NCI-H1436 treated with DMSO at 0.1 percent for 48 hours (cell line): ENCODE measurements around the gene CACNG7.

Experiments used
- DNase-seq: peaks from one replicate; lab custom pipeline; 2025; lab: John Stamatoyannopoulos, UW

Gene CACNG7

DNA sequence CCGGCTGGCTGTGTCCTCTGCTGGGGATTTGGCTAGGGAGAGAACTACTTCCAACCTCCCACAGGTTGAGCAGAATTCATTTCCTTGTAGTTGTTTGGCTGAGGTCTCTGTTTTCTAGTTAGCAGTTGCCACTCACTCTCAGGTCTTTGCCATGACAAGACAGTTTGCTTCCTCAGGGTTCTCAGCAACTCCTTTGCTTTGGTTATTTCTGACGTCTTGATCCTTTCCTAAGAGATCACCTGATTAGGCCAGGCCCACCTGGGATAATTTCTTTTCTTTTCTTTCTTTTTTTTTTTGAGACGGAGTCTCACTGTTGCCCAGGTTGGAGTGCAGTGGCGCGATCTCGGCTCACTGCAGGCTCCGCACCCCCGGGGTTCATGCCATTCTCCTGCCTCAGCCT, 44.3 kb downstream of the CACNG7 start:
- DNase-seq = no peak

GRCh38 chr19:53957448-53958167, 48.5 kb downstream of the CACNG7 start:
- DNase-seq = no peak

GRCh38 chr19:53958168-53958571, 49.1 kb downstream of the CACNG7 start:
- DNase-seq = no peak

- no peak for DNase-seq
These were observed 50.0 kb downstream of the CACNG7 start for GRCh38 chr19:53958823-53959757.

DNA sequence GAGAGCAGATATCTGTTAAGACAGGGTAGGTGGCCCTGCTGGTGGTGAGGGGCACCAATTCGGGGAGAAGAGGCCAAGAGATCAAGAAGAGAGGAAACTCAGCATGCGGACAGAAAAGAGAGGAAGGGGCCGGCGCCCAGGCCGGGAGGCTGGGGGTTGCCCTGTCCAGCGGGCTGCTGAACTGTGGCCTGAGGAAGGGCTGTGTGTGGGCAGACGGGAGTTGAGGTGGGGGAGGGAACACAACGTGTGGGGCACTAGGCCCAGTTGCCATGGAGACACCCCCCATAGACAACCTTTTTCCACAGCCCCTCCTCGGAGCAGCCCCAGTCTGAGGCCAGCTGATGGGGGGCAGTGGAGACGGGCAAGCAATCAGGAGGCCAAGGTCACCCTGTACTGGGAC, 51.1 kb downstream of the CACNG7 start:
- DNase-seq = no peak

DNA sequence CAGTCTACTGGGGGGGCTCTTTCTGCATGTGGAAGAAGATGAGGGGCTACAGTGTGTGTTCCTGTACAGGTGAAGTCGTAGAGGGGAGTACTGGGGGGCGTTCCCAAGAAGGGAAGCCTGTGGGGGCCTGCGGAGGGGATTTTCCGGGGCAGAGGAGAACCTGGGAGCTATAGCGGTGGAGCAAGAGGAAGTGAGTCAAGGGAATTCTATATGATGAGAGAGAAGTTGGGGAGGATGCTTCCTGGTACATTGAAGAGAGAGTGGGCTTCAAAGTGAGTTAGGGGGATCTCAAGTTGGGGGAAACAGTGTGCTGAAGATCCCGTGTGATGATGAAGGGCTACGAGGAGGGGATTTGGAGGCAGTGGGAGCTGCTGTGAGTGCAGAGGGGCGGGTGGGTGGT, 51.8 kb downstream of the CACNG7 start:
- no peak for DNase-seq

DNA sequence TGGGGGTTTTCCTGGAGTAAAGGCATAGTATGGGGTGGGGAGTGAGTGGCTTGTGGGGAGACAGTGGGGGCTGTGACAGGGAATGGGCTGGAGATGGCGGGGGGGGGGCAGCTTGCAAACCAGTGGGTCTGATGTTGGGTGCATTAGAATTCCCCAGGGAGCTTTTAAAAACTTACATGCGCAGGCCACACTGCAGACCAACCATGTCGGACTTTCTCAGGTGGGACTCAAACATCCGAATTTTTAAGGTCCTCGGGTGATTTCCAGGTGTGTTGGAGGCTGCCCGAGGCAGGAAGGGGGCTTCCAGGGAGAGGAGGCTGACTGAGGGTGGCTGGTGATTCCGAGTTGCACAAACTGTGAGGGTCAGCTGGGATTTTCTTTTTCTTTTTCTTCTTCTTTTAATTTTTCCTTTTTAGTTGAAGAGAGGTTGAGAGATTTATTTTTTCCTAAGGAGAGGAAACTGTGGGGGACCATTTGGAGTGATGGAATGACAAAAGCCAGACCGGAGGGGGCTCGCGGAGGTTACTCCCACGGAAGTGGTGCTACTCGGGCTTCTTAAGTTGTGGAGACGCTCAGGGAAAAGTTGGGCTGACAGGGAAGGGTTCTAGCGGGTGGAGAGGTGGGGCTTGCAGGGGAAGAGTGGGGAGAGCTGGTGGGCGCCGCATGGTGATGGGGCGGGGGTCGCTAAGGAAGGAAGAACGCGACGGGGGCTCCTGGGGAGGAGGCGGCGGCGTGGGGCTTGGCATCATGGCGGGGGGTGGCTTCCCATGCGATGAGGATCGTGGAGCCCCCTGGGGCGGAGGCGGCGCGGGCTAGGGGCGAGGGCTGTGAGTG, 52.7 kb downstream of the CACNG7 start:
- no peak for DNase-seq

GRCh38 chr19:53962887-53963431, 53.9 kb downstream of the CACNG7 start, which contains the start of gene CACNG8:
Gene CACNG8 (plus strand): TSS chr19:53962937.
- DNase-seq = no peak

DNA sequence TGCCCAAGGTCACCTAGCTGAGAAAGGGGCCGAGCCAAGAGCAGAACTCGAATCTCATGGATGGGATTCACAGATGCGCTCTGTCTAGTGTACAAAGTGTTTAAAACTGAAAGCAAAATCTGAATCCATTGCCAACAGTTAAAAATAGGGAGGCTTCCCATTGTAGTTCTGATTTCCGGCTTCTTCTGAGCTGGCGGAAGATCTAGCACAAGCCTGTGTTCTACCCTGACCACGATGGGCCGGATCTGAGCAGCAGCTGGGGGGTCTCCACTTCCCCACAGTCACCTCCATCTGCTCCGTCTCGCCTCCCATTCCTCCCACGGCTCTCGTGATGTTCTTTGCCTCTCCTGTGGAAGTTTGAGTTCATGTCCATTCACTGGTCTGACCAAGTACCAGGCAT, 56.0 kb downstream of the CACNG7 start:
- DNase-seq = no peak

- DNase-seq = no peak
These were observed 57.9 kb downstream of the CACNG7 start for GRCh38 chr19:53966931-53967330.

- no peak for DNase-seq
These were observed 60.3 kb downstream of the CACNG7 start for GRCh38 chr19:53969366-53969765.

GRCh38 chr19:53971673-53972072, 62.6 kb downstream of the CACNG7 start:
- DNase-seq = no peak

DNA sequence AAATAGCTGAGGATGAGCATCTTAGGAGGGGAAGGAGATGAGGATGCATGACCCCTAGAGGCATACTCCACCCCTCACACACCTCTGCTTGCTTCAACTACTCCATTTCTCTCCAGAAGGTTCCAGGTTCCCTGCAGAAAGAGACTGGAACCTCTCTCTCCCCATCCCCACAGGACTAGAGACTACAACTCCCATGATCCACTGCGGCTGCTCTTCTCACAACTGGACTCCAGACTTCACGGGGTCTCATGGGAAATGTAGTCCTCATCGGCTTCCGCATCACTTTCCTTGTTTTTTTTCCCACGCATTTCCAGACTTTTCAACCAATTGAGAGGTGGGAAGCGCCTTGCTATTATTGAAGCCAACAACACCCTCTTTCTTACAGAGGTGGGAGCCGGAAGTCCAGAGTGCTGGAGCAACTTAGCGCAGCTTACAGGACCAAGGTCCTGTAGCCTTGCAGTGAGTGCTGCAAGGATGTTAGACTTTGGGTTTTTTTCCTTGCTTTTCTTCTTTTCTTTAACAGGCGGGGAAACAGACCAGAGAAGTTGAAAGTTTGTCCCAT, 68.4 kb downstream of the CACNG7 start:
- peak; percentile 6 for DNase-seq

GRCh38 chr19:53977991-53978731, 69.1 kb downstream of the CACNG7 start:
- no peak for DNase-seq

DNA sequence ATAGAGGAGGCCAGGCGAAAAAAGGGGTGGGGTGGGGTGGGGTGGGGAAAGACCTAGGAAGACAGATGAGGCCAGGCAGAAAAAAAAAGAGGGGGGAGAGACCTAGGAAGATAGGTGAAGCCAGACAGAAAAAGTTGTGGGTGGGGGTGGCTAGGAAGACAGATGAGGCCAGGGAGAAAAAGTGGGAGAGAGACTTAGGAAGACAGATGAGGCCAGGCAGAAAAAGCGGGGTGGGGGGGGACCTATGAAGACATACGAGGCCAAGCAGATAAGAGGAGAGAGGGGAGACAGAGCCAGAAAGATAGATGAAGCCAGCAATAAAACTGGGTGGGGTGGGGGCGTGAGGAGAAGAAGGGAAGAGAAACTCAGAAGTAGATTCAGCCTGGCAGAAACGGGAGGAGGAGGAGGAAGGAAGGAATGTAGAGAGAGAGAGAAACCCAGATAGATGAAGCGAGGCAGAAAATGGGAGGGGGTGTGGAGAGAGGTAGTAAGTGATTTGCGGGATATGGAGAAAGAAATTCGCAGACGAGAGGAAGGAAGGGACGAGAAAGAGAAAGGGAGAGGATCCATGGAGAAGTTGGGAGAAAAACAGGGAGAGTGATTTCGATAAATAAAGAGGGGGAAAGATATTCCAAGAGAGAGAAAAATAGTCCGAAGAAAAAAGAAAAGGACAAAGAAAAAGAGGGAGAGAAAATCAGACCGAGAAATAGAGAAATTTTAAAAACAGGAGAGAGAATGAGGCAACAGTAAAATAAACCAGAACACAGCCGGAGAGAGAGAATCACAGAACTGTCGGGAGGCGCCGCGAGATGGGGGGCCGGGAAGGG, 70.1 kb downstream of the CACNG7 start:
- no peak for DNase-seq

DNA sequence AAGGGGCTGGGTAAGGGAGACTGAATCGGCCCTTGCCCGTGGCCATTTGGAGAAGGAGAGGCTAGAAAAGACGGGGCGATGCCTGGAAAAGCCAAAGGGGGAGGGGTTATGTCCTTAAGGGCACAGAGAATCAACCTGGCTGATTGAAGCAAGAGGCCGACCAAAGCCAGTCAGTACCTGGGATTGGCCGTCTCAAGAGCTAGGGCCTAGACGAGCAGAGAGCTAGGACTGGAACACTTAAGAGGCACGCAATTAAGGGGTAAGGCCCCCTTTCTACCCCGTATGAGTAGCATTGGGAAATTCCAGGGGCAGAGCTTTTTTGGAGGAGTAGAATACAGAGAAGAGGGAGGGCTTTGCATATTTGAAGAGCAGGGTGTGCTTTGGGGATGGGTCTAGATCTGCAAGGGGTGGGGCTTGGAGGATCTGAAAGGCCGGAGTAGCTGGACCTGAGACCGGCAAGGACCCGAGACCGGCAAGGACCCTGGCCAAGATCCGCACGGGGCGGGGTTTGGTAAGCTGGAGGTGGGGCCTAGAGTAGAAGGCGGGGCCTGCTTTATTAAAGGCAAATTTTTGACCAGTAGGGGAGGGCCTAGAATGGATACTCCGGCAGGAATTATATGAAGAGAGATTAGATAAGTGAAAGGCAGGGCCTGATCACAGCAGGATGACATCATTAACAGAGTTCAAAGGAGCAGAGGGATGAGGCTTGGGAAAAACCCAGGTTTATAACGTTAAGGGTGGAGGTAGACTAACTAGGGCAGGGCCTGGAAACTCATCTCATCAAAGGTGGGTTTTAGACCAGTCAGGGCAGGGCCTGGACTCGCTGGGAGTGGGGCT, 71.7 kb downstream of the CACNG7 start:
- no peak for DNase-seq

GRCh38 chr19:53981376-53981951, 72.4 kb downstream of the CACNG7 start:
- DNase-seq = no peak

GRCh38 chr19:53982001-53982451, 72.9 kb downstream of the CACNG7 start:
- no peak for DNase-seq

GRCh38 chr19:53982611-53983010, 73.5 kb downstream of the CACNG7 start:
- no peak for DNase-seq
